GM12892 (cell line): Measurements from ENCODE around the gene FAM50B.

Source experiments
- DNase-seq: peaks from one replicate; pipeline ENCODE4 v3.0.0; 2011; ENCODE audit not compliant: insufficient read length
- FAIRE-seq: peaks from 2 replicates; lab custom pipeline; 2011; peaks lifted over from hg19 to GRCh38; lab: Jason Lieb, UNC
- POLR2A ChIP-seq: IDR thresholded peaks from 2 replicates; pipeline ENCODE4 v1.6.1; 2011; ENCODE audit warnings: low read depth, low read length, control low read depth
- POLR2AphosphoS5 ChIP-seq: IDR thresholded peaks from 2 replicates; pipeline ENCODE4 v1.6.1; 2011; ENCODE audit warnings: low read depth, low read length, control low read depth
- TAF1 ChIP-seq: IDR thresholded peaks from 2 replicates; pipeline ENCODE4 v1.6.1; 2011; ENCODE audit warnings: low read depth, mild to moderate bottlenecking, control low read depth, low read length, borderline replicate concordance

The FAM50B gene

DNA sequence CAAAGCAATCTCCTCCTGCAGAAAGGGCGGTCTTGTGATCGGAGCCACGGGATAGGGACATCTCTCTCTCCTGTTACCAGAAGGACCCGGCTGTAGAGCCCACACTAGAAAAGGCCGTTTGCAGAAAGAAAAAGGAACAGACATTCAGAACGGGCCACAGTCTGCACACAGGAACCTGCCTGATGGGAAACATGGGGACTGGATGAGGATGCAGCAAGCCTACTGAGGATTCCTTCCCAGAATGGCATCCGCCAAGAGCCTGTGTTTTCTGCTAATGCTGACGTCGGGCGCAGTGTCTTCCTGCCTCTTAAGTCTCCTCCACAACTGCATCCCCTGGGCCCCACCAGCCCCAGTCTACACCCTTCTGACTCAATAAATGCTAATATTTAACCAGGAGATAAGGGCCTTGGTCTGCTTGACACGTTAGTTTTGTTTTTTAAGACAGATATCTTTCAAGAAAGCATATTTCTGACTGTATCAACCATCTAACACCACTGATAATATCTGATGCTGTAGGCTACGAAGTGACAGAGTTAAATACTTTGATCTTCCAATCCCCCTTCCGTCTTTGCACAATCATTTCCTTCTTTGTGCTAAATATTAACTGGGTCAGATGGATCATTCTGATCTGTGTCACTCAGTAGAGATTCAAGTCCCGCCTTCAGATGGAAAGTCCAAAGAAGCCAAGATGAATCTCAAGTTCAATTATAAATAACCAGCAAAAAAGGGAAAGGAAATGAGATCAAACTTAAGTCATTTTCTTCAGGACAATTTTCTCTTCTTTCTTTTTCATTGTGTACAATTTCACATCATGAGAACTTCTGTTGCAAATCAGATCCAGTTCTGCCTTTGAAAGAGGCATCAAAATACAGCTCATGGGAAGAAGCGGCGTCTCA, 20.7 kb downstream of the FAM50B start:
- DNase-seq = no peak
- TF ChIP-seq TAF1 (no peak), POLR2AphosphoS5 (no peak), POLR2A (no peak)
- no peak for FAIRE-seq

DNA sequence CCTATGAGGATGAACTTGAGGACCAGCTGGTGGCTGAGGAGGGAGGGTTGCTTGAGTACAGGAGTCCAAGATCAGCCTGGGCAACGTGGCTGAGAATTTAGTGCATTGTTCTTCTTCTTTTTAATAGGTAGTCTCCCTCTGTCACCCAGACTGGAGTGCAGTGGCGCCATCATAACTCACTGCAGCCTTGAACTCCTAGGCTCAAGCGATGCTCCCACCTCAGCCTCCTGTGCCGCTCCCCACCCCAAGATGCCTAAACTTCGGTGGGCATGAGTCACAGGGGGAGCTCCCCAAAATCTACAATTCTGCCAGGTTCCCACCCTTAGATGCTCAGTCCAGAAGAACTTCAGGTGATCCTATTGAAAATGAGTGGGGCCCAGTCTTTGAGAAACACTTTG, 21.4 kb downstream of the FAM50B start:
- TF ChIP-seq POLR2A = no peak
- no peak for TF ChIP-seq POLR2AphosphoS5
- TF ChIP-seq TAF1 = no peak
- FAIRE-seq (no peak), DNase-seq (no peak)

- DNase-seq (no peak), FAIRE-seq (no peak)
- TF ChIP-seq POLR2AphosphoS5 (no peak), TAF1 (no peak), POLR2A (no peak)
Measured at GRCh38 chr6:3871515-3871914, 22.3 kb downstream of the FAM50B start.

DNA sequence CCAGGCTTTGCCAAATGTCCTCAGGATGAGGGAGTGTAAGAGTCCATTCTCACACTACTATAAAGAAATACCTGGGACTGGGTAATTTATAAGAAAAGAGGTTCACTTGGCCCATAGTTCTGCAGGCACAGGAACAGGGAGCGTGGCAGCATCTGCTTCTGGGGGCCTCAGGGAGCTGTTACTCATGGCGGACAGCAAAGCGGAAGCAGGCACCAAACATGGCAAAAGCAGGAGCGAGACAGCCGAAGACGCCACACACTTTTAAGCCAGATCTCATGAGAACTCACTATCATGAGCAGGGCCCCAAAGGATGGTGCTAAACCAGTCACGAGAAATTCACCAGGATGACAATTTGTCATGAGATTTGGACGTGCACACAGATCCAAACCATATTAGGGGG, 22.8 kb downstream of the FAM50B start:
- DNase-seq = no peak
- no peak for TF ChIP-seq POLR2AphosphoS5
- TF ChIP-seq POLR2A = no peak
- TF ChIP-seq TAF1 = no peak
- FAIRE-seq = no peak

- no peak for DNase-seq
Measured at GRCh38 chr6:3872370-3872854, 23.2 kb downstream of the FAM50B start.

GRCh38 chr6:3873051-3873450, 23.9 kb downstream of the FAM50B start:
- no peak for DNase-seq
- TF ChIP-seq POLR2A = no peak
- no peak for TF ChIP-seq TAF1
- no peak for TF ChIP-seq POLR2AphosphoS5
- no peak for FAIRE-seq

More at GRCh38 chr6:3872370-3872854, 23.2 kb downstream of the FAM50B start:
- FAIRE-seq = no peak
- TF ChIP-seq TAF1 (no peak), POLR2AphosphoS5 (no peak), POLR2A (no peak)

DNA sequence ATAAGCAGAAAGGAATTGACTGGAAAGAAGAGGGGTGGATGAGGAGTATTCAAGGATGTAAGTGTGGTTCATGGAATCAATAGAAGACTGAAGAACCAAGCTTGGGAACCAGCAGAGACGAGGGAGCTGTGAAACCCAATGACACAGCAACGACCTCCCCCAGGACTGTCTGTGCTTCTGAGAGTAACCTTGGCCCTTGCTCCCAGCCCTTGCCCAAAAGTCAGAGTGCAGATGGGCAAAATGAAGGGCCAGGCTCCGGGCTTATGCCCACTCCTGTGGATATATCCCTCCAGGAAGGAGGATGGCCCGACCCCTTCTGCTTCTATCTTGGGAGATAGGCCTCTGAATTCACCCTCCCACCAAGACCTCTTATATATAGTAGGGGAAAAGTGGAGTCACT, 24.9 kb downstream of the FAM50B start:
- no peak for FAIRE-seq
- TF ChIP-seq POLR2A (no peak), TAF1 (no peak), POLR2AphosphoS5 (no peak)
- DNase-seq = no peak

DNA sequence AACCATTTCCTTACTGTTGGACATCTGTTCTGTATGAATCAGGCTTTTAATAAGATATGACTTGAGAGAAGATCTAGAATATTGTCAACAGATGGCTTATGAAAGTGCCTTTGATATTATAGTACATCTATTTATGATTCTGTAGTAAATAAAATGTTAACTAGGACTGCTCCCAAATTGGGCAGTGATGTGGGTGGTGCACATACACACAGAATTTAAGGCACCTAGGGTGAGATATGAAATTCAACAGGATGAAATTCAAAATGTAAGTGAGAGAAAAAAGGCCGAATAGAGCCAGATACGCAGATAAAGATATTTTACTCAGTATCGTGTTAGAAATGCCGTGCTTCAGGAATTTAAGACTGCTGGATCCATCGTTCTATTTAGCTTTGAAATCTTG, 26.3 kb downstream of the FAM50B start:
- no peak for FAIRE-seq
- TF ChIP-seq POLR2A (no peak), POLR2AphosphoS5 (no peak), TAF1 (no peak)
- DNase-seq = no peak

DNA sequence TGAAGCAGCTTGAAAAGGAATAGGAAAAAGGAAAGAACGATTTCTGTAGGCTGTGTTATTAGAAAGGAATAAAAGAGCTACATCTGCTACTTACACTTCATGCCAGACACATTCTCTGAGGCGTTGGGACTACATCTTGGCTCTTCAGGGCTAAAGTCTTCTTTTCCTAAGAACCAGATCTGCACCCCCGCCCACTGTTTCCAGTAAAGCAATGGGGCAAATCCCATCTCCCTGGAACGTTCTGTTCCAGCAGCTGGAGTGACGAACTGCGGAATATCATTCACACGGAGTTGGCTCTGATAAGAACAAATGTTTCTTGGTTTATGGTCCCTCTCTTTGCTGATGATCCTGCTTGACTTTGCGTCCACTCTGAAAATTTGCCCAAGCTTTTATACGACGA, 26.9 kb downstream of the FAM50B start:
- no peak for FAIRE-seq

GRCh38 chr6:3876866-3877265, 27.7 kb downstream of the FAM50B start:
- no peak for FAIRE-seq
- no peak for DNase-seq
- TF ChIP-seq TAF1 (no peak), POLR2AphosphoS5 (no peak), POLR2A (no peak)

More for the DNA sequence above, 26.9 kb downstream of the FAM50B start:
- no peak for TF ChIP-seq TAF1
- DNase-seq = no peak

GRCh38 chr6:3878048-3878666, 29.0 kb downstream of the FAM50B start:
- TF ChIP-seq TAF1 (no peak), POLR2AphosphoS5 (no peak), POLR2A (no peak)
- DNase-seq (no peak), FAIRE-seq (no peak)
